COLO668 (cell line): ENCODE results near the gene KCNIP4.

Experiments
- DNase-seq: peaks from one replicate; lab custom pipeline; 2025; ENCODE audit not compliant: unreplicated experiment; lab: John Stamatoyannopoulos, UW

KCNIP4 gene

GRCh38 chr4:21699446-21699845, 249.1 kb downstream of the KCNIP4 start:
- DNase-seq: no peak

DNA sequence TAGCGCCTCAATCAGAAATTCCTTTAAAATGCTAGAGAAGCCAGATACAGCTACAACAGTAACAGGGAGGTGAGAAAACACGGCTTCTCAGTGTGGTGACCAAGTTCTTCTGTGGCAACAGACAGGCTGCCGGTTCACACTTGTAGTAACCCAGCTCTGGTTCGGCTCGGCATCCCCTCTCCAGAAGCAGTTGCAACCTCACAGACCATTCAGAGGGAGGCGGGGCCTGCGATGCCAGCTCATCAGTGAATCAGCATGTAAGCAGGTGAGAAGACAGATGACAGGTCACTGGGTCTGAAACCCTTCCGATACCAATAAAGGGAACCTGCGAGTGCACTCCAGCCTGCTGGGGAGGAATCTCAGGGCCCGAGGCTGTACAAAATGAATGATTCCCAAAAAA, 251.0 kb downstream of the KCNIP4 start:
- DNase-seq: no peak

- DNase-seq: no peak
Observed at GRCh38 chr4:21695141-21695540, 253.4 kb downstream of the KCNIP4 start.

- DNase-seq: no peak
Observed at GRCh38 chr4:21692241-21692640, 256.3 kb downstream of the KCNIP4 start.

- no peak for DNase-seq
Observed at GRCh38 chr4:21688596-21689265, 259.8 kb downstream of the KCNIP4 start.

DNA sequence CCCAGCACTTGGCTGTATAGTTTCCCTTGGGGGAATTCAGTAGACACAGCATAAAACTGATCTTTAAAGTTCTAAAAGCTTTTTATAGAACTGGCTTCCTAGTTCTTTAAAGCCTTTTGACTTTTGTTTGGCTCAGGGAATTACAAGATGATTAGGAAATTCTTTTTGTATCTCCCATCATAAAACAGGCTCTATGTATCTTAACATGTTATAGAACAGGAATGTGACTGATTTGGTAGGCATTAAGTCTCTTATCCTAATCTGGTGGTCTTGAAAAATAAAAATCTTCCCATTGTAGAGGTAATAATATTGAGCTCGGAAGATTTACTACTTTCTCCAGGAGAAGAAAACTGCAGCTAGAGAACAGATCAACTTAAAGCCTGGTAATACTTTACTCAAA, 262.7 kb downstream of the KCNIP4 start:
- no peak for DNase-seq

DNA sequence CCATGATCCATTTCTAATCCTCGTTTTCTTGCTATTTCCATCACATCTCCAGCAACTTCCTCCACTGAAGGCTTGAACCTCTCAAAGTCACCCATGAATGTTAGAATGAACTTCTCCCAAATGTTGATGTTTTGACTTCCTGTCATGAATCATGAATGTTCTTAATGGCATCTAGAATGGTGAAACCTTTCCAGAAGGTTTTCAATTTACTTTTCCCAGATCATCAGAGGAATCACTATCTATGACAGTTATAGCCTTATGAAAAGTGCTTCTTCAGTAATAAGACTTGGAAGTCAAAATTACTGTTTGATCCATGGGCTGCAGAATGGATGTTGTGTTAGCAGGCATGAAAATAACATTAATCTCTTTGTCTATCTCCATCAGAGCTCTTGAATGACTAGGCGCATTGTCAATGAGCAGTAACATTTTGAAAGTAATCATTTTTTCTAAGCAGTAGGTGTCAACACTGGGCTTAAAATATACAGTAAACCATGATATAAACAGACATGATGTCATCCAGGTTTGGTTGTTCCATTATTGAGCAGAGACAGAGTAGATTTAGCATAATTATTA, 268.2 kb downstream of the KCNIP4 start:
- DNase-seq: no peak

- DNase-seq: no peak
Observed at GRCh38 chr4:21678711-21679110, 269.9 kb downstream of the KCNIP4 start.

DNA sequence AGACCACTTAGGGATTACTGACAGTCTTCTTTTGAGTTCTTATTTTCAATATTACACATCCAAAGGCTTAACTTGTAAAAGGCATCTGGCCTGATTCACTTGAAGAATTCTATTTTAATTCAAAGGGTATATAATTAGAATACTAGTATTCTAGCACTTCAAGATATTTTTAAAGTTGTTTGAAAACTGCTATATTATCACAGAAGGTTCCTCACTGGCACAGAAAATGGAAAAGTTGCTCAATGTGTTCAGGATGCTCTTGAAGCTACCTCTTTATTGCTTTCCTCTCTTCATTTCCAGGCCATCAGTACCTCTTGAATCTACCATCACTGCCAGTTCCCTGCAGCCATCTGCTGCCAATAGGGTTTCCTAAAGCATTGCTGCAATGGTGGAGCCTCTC, 271.4 kb downstream of the KCNIP4 start:
- DNase-seq: no peak

- DNase-seq: no peak
Observed at GRCh38 chr4:21664355-21664754, 284.2 kb downstream of the KCNIP4 start.

DNA sequence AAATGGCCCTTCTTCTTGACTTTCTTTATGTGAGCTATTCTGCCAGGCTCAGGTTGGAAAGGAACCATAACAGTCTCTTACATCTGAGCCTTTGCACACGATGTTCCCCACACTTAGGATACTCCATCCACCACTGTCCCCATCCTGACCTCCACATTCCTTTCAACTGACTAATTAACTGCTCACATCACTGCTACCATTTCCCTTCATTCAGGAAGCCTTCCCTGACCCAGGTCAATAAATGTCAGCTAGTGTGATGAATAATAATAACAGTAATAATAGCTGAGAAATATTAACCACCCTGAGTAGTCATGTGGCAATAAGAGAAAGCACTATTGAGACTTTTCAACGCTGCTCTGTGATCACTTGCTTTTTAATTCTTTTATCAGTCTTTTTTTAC, 291.7 kb downstream of the KCNIP4 start:
- DNase-seq: no peak

GRCh38 chr4:21655031-21655430, 293.5 kb downstream of the KCNIP4 start:
- no peak for DNase-seq

DNA sequence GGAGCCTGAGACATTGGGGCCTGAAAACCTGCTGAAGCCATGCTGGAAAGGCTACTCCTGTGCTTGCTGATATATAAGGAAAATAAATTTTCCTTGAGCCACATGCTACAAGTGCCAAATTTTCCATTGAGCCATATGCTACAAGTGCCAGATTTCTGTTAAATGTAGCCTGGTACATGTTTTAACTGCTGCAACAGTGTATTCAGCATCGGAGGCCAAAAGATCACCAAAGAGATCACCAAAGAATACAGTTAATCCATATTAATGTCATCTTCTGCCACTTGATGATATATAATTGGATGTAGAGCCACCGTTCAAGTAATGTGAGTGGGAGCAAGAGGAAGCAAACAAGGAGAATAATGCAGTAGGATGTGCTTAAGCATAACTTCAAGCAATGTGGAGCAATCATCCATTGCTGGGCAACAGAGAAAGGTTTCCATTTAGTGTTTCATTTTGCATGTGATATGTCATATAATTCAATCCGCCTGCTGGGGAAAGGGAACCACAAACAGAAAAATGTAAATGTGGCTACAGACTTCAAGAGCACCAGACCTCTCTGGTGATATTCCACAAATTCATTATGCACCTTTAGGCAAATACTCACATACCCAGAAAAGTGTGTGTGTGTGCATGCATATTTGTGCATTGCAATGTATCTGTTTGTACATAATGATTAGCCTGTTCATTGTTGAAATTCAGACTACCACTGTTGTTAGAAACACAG, 295.9 kb downstream of the KCNIP4 start:
- no peak for DNase-seq

DNA sequence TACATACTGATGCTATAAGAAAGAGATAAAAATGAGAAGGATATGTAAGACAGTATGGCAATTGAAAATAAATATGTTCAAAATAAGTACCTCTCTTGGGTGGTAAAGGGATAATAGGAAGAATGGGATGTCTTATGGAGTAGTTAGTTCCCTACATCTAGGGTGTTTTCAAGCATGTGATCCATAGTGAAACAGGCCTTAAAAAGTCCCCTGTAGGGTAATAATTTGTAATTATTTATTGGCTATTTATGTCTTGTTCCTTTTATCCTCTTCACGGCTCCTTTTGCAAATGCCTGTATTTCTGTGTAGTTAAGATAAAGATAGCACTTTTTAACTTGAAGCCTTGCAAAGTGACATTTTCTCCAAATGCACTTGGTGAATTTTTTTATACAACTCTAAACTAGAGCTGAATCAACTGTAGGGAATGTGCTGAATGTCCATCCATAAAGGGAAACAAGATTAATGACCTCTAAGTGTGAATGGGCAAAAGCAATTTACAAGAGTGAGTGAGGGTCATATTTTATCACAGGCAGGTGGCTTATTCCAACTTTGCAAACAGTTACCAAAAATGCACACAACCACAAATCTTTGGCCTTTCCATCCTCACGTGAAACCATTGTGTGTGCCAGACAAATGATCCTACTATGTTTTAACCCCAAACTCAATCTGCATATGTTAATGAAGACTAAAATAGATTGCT, 299.0 kb downstream of the KCNIP4 start:
- DNase-seq: no peak

- DNase-seq: no peak
Observed at GRCh38 chr4:21645776-21646175, 302.8 kb downstream of the KCNIP4 start.

DNA sequence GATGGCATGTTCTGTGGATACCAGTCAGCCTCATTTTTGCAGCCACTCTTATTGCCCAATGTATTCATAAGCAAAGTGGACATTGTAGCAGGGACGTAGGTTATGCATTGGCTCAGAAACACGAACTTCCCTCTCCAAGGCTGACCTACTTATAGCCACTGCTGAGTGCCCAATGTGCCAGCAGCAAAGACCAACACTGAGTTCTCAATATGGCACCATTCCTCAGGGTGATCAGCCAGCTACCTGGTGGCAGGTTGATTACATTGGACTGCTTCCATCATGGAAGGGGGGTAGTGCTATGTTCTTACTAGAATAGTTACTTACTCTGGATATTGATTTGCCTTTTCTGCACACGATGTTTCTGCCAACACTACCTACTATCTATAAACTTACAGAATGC, 306.9 kb downstream of the KCNIP4 start:
- no peak for DNase-seq

GRCh38 chr4:21638171-21638725, 310.3 kb downstream of the KCNIP4 start:
- DNase-seq: no peak

- DNase-seq: no peak
Observed at GRCh38 chr4:21628916-21629610, 319.5 kb downstream of the KCNIP4 start.

GRCh38 chr4:21628116-21628670, 320.4 kb downstream of the KCNIP4 start:
- DNase-seq: no peak

GRCh38 chr4:21625447-21625846, 323.1 kb downstream of the KCNIP4 start:
- no peak for DNase-seq

DNA sequence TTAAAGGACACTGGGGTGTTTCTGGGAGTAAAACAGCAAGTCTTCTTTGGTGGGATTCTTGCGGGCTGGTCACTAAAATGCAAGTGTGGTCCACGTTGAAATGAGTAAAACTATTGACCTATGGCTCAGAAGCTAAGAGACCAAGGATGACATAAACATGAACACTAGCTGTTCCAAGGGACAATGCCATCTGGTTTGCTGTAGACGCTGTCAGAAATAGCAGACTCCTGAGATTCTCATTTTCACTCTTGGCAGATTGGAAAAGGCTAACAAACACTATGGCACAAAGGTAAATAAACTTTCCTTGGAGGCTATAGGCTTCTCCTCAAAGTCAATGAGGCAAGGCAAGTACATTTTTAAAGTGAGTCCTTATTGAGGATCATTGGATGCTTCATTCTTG, 343.6 kb downstream of the KCNIP4 start:
- no peak for DNase-seq
